HG02571 (cell line): ENCODE measurements around the gene GATB.
"Not testable (repeated sequence)": the region's sequence is repeated elsewhere in the genome, so short reads cannot be mapped to it uniquely, and the experiment has no call there.

ENCODE experiments used
- ATAC-seq: cut with Tn5 transposase; IDR thresholded peaks from one replicate; pipeline ENCODE4 v1.9.1; 2021; ENCODE audit warnings: mild to moderate bottlenecking, moderate library complexity; ENCODE audit not compliant: unreplicated experiment

Gene GATB

GRCh38 chr4:151785484-151786157 is 24.8 kb upstream of the GATB start:
- no peak for ATAC-seq

- no peak for ATAC-seq
Measured at GRCh38 chr4:151784706-151785105, 23.9 kb upstream of the GATB start.

GRCh38 chr4:151783867-151784266 is 23.1 kb upstream of the GATB start:
- no peak for ATAC-seq

DNA sequence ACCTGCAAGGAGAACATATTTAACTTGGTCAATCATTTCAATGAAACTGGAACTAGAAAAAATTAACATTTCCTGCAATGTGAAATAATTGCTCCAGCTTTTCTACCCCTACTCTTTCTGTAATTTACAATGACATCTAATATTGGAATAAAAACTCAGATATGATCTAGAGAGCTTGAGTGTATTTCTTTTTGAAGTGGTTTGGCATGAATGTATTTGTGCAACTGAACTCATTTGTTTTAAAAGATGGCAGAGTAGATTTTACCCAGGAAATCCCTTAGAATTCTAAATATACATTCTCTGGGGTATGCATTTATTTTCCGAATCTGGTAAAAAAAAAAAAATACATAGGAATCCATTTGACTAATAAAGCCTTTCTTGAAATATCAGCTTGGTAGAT is 21.5 kb upstream of the GATB start:
- ATAC-seq: no peak

GRCh38 chr4:151781026-151781425 is 20.2 kb upstream of the GATB start:
- no peak for ATAC-seq

GRCh38 chr4:151777471-151777870 is 16.7 kb upstream of the GATB start:
- no peak for ATAC-seq

GRCh38 chr4:151774324-151774723 is 13.5 kb upstream of the GATB start:
- ATAC-seq: no peak

GRCh38 chr4:151772274-151772673 is 11.5 kb upstream of the GATB start:
- no peak for ATAC-seq

GRCh38 chr4:151771664-151772063 is 10.9 kb upstream of the GATB start:
- no peak for ATAC-seq

DNA sequence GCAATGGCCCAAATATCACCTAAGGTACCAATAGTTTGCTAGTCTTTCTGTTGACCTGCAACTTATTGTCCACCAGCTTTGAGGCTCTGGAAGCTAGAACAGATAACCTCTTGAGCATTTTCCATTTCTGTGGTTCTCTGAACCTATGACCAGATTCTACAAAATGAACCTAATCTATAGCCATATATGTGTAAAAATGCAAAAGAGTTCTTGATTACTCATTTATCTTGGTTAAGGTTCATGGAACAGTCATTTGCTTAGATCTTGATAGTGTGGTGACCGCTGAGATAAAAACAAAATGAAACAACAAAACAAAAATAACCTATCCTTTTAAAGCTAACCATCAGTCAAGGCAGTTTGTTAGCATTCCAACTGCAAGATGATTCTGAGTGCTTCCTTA is 9.3 kb upstream of the GATB start:
- no peak for ATAC-seq

- no peak for ATAC-seq
Measured at GRCh38 chr4:151768835-151769234, 8.0 kb upstream of the GATB start.

- no peak for ATAC-seq
Measured at GRCh38 chr4:151766691-151767090, 5.9 kb upstream of the GATB start.

GRCh38 chr4:151760002-151760401 is 805 bp downstream of the GATB start:
- no peak for ATAC-seq

DNA sequence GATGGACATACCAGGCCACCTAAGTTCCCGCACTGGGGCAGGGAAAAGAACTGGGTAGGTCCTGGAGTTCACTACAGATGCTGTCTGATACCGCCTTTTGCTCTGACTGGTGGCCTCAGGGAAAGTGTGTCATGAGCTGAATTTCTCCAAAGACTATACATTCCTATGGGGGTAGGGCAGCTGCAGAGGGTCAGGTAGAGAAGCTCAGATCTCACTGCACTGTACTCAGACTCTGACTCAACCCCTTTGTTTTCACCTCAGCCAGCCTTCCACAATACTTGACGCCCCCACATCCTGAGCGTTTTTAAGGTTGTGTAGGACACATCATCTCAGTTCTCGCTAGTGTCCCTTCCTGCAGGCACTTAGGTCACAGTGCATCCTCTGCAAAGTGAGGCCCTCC is 7.8 kb downstream of the GATB start:
- ATAC-seq: no peak

DNA sequence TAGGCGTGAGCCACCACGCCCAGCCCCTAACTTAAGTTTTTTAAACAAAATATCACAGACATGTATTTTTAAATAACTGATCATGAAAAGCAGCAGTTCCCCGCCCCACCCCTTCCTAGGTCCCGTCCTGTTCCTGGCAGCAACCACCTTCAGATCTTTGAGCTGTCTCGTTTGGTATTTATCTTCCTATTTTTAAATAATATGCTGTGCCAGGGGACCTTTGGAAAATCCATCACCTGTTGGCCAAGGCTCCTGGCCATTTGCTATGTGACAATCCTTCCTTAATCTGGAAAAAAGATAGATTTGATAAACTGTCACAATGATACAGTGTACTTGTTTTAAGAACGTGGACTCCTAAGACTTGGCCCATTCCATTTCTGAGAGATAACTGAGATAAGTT is 10.7 kb downstream of the GATB start:
- ATAC-seq: no peak

DNA sequence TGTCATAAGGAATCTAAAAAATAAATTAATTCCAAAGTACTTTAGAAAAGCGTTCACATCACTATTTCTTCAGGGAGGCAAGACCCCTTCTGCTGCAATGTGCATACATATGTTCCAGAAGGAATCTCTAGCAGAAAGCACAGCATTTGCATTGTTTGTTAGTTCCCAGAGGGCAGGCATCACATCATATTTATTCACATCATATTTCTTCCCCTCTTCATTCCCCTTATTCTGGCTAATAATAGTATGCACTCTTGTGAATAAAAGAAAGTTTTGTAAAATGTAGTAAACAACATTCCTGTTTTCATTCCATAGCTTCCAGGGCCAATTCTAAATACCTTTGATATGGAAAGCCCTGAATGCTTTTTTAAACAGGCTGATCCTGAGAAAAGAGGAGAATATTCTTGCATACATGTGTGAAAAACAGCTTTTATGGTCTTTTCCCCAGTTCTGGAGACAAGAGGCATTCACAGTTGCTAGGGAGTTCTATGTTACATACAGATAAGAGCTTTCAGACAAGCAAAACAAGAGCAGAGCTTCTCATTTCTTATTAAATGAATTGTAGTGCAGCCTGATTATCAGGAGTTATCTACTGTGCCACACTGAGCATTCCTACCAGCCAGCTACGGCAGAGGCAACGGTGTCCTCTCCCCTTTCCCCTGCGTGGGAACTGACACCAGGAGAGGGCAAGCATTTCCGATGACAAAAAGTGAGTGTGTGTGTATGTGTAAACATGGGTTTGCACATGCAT is 15.2 kb downstream of the GATB start:
- ATAC-seq: no peak

DNA sequence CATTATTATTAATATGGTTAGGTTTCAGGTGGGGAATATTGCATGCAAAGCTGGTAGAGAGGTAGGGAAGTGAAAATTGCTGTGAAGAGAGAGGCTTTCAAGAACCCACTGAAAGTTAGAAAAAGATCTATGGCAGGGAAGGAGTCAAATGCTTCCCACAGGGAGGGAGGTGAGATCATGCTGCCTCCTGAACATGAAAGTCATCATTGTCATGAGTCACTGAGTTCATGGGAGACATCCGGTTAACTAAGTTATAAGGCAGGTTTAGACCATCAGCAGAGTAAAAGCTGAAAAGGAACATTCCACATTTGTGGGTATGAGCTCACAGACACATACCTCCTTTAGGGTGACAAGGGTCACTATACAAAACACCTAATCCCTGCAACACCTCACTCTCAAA is 16.2 kb downstream of the GATB start:
- ATAC-seq: no peak

DNA sequence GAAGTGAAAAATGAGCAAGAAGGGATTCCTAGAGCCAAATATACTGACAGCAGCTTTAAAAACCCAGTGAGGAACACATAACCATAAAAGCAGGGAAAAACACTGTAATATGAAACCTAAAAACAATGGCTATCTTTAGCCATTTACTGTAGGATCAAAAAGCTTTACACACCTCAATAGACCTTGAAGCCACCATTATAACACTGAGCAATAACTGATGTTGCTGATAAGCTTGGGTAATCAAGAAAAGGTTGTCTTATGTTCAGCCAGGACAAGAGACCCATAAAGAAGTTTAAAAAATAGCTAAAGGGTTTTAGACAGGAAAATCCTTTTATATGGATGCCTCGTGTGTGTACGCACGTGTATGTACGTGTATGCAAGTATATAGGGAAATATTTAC is 16.9 kb downstream of the GATB start:
- no peak for ATAC-seq

GRCh38 chr4:151743128-151743854 is 17.5 kb downstream of the GATB start:
- ATAC-seq: no peak

DNA sequence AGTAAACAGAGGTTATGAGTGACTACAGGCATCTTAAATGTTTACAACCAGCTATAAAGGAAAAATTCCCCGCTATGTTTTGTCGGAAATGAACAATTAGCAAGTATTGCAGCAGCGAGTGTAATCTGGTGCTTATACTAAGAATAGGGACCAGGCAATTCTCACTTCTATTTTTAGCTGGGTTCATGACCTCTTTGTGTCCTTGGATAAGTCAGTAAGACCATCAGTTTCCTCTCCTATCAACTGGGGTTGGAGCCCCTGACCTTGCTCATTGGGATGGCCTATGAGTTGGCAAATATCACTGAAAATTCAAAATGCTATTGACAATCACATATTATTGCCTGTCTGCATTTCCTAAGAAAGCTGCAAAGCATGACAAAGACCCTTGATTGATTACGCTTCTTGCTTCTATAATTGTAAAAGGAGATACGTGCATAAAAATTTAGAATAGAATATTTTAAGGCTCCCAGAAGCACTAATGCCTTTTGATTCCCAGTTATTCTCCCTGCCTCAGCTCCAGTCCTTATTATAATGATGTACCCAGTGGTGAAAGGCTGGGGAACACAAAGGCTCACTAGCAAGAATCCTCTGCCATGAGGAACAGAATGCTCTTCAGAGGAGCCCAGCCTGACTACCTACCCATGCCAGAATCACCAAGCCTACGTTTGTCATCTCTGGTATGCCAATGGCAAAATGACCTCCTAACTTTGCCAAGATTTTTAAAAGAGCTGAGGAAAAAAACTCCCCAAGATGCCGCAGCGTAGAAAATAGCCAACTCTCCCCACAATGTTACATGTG is 21.9 kb downstream of the GATB start:
- no peak for ATAC-seq

- ATAC-seq: not testable (repeated sequence)
Measured at GRCh38 chr4:151736852-151737251, 24.0 kb downstream of the GATB start.
